ENCODE results near the gene CRIP2.

CRIP2 gene

DNA sequence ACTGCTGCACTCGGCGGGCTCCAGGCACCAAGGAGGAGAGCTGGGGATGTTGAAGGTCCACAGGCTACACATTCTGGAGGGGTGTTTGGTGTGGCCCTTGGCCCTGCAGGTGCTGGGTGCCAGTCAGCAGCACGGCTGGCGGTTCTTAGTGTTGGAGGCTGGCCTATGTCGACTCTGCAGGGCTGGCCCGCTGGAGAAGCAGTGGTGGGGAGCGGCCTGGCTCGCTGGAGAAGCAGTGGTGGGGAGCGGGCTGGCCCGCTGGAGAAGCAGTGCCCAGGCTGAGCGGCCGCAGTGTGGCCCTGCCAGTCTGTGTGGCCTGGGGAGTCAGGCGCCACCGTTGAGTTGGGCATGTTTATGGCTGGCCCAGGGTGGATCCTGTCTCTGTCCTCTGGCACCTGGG lies 27.6 kb upstream of the CRIP2 start:
- Histone ChIP-seq H3K36me3 (replicated peaks; ENCODE audit: low read depth, low read length) (peaks cover 15% of the 10 kb centered on the region), H3K79me2 (ENCODE audit: low read length) (peaks cover 19% of the 10 kb centered on the region; the same call in 1 of the 2 replicates), H3K9ac (ENCODE audit: low read length) (no peak overlapping the region), H3K27me3 (ENCODE audit: low read depth, low read length) (no peaks in the 10 kb centered on the region), H3K4me1 (ENCODE audit: low read length) (no peaks in the 10 kb centered on the region), H4K20me1 (ENCODE audit: insufficient read depth, low read length) (peaks cover 15% of the 10 kb centered on the region; the same call in 1 of the 2 replicates), H3K9me3 (ENCODE audit: insufficient read depth, low read length) (no peaks in the 10 kb centered on the region), H3K27ac (ENCODE audit: low read length) (no peak overlapping the region), H3K4me2 (ENCODE audit: low read length) (no peak overlapping the region), H2AFZ (ENCODE audit: low read depth, low read length) (no peak overlapping the region), H3K4me3 (ENCODE audit: low read length) (no peak overlapping the region)
- TF ChIP-seq EZH2phosphoT487 (IDR thresholded peaks at IDR 0.05; ENCODE audit: low read depth) (no peak), CTCF (IDR thresholded peaks at IDR 0.05; ENCODE audit: low read depth, low read length) (no peak)

GRCh38 chr14:105447651-105448640 lies 26.7 kb upstream of the CRIP2 start:
- no peaks in the 10 kb centered on the region for H3K9me3 ChIP-seq (ENCODE audit: insufficient read depth, low read length)
- H3K4me3 ChIP-seq (ENCODE audit: low read length) = no peak overlapping the region
- TF ChIP-seq EZH2phosphoT487 (IDR thresholded peaks at IDR 0.05; ENCODE audit: low read depth) (no peak), CTCF (IDR thresholded peaks at IDR 0.05; ENCODE audit: low read depth, low read length) (no peak)
- no peak overlapping the region for H3K27ac ChIP-seq (ENCODE audit: low read length)
- no peaks in the 10 kb centered on the region for H3K27me3 ChIP-seq (ENCODE audit: low read depth, low read length)
- H3K79me2 ChIP-seq (ENCODE audit: low read length) = peaks cover 19% of the 10 kb centered on the region; the same call in 1 of the 2 replicates
- no peak overlapping the region for H3K9ac ChIP-seq (ENCODE audit: low read length)
- H3K4me1 ChIP-seq (ENCODE audit: low read length) = no peaks in the 10 kb centered on the region
- H3K36me3 ChIP-seq (replicated peaks; ENCODE audit: low read depth, low read length) = peaks cover 23% of the 10 kb centered on the region
- H3K4me2 ChIP-seq (ENCODE audit: low read length) = no peak overlapping the region
- H4K20me1 ChIP-seq (ENCODE audit: insufficient read depth, low read length) = 0 out of 2 replicates have a peak, but pooled peaks cover 15% of the 10 kb centered on the region
- no peak overlapping the region for H2AFZ ChIP-seq (ENCODE audit: low read depth, low read length)

DNA sequence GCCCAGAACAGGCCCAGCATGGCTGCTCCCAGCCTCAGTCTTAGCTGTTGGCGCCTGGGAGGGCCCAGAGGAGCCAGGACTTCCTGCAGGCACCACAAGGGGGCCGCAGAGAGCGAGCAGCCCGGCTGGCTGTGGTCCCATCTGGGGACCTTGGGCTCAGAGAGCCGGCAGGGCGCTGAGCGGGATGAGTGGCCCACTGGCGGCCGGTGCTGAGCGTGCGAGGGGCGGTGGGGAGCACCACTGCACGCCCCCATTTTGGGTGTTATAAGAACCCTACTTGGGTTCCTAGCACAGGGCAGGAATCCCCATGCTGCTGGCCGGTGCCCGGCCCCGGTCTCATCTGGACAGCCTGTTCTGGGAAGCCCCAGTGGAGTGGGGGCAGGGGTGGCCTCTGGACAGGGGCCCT lies 25.9 kb upstream of the CRIP2 start:
- TF ChIP-seq CTCF (IDR thresholded peaks at IDR 0.05; ENCODE audit: low read depth, low read length) (peak; percentile 53), EZH2phosphoT487 (IDR thresholded peaks at IDR 0.05; ENCODE audit: low read depth) (no peak)
- Histone ChIP-seq H3K4me3 (ENCODE audit: low read length) (no peak overlapping the region), H3K4me2 (ENCODE audit: low read length) (no peak overlapping the region), H2AFZ (ENCODE audit: low read depth, low read length) (no peak overlapping the region), H3K9ac (ENCODE audit: low read length) (no peak overlapping the region), H3K79me2 (ENCODE audit: low read length) (peaks cover 19% of the 10 kb centered on the region; the same call in 1 of the 2 replicates), H3K27me3 (ENCODE audit: low read depth, low read length) (no peaks in the 10 kb centered on the region), H3K27ac (ENCODE audit: low read length) (no peak overlapping the region), H4K20me1 (ENCODE audit: insufficient read depth, low read length) (0 out of 2 replicates have a peak, but pooled peaks cover 15% of the 10 kb centered on the region), H3K9me3 (ENCODE audit: insufficient read depth, low read length) (no peaks in the 10 kb centered on the region), H3K4me1 (ENCODE audit: low read length) (no peaks in the 10 kb centered on the region), H3K36me3 (replicated peaks; ENCODE audit: low read depth, low read length) (peaks cover 23% of the 10 kb centered on the region)

Data from OCI-LY3 (cell line).